GM18951 (cell line): ENCODE results near the gene KLRC4.
"Not testable (repeated sequence)": the region's sequence is repeated elsewhere in the genome, so short reads cannot be mapped to it uniquely, and the experiment has no call there.

ENCODE experiments used
- POLR2A ChIP-seq: IDR thresholded peaks from 4 replicates; pipeline ENCODE4 v1.6.1; 2011; ENCODE audit warnings: mild to moderate bottlenecking; ENCODE audit not compliant: insufficient read length, insufficient read depth; ENCODE audit errors: extremely low read depth
- in situ Hi-C: fragments of 300-500 bp; cut with MboI; formaldehyde crosslinking; loops from one replicate; pipeline ENCODE4 v1.12.0; 2022; ENCODE audit warnings: low sequenced_read_pairs, mixed read lengths, inconsistent platforms; ENCODE audit not compliant: unreplicated experiment

The KLRC4 gene

GRCh38 chr12:10408842-10409241, 715 bp downstream of the KLRC4 start:
- in situ Hi-C loops, result no loop called here
- no peak for TF ChIP-seq POLR2A

GRCh38 chr12:10406725-10407124, 2.8 kb downstream of the KLRC4 start:
- no peak for TF ChIP-seq POLR2A
- in situ Hi-C loops, result no loop called here

- no peak for TF ChIP-seq POLR2A
- in situ Hi-C loops, result no loop called here
Observed at GRCh38 chr12:10405294-10405693, 4.3 kb downstream of the KLRC4 start.

- in situ Hi-C loops, result no loop called here
Observed at GRCh38 chr12:10404798-10405197, 4.8 kb downstream of the KLRC4 start.

GRCh38 chr12:10400829-10401228, 8.7 kb downstream of the KLRC4 start:
- no peak for TF ChIP-seq POLR2A
- in situ Hi-C loops, result no loop called here

More at GRCh38 chr12:10404798-10405197, 4.8 kb downstream of the KLRC4 start:
- TF ChIP-seq POLR2A, result no peak

GRCh38 chr12:10398168-10398567, 11.4 kb downstream of the KLRC4 start:
- in situ Hi-C loops, result no loop called here
- no peak for TF ChIP-seq POLR2A

GRCh38 chr12:10397296-10397695, 12.3 kb downstream of the KLRC4 start:
- no peak for TF ChIP-seq POLR2A
- in situ Hi-C loops, result no loop called here

GRCh38 chr12:10396176-10396575, 13.4 kb downstream of the KLRC4 start:
- in situ Hi-C loops, result not testable (repeated sequence)

GRCh38 chr12:10395390-10395998, 14.1 kb downstream of the KLRC4 start:
- no peak for TF ChIP-seq POLR2A
- in situ Hi-C loops, result no loop called here

GRCh38 chr12:10394531-10395152, 14.9 kb downstream of the KLRC4 start:
- in situ Hi-C loops, result not testable (repeated sequence)

- in situ Hi-C loops, result no loop called here
- no peak for TF ChIP-seq POLR2A
Observed at GRCh38 chr12:10393291-10393690, 16.3 kb downstream of the KLRC4 start.

GRCh38 chr12:10392394-10392930, 17.1 kb downstream of the KLRC4 start:
- no peak for TF ChIP-seq POLR2A
- in situ Hi-C loops, result no loop called here

- in situ Hi-C loops, result not testable (repeated sequence)
Observed at GRCh38 chr12:10390991-10391390, 18.6 kb downstream of the KLRC4 start.

- in situ Hi-C loops, result no loop called here
- TF ChIP-seq POLR2A, result no peak
Observed at GRCh38 chr12:10389904-10390303, 19.7 kb downstream of the KLRC4 start, which contains the start of gene KLRK1. Gene KLRK1 (minus strand): TSS chr12:10390041. CDS start chr12:10388810, 1,231 bp downstream.
